GM18868 (cell line): Measurements from ENCODE around the gene CLEC18A.
"Not testable (repeated sequence)": the region's sequence is repeated elsewhere in the genome, so short reads cannot be mapped to it uniquely, and the experiment has no call there.

Experiments used
- ATAC-seq: cut with Tn5 transposase; IDR thresholded peaks from one replicate; pipeline ENCODE4 v1.9.1; 2021; ENCODE audit warnings: mild to moderate bottlenecking, moderate library complexity; ENCODE audit not compliant: unreplicated experiment

CLEC18A gene

GRCh38 chr16:69950411-69950810 is 723 bp upstream of the CLEC18A start:
- ATAC-seq, result not testable (repeated sequence)

- ATAC-seq, result not testable (repeated sequence)
Measured at GRCh38 chr16:69951672-69952031, 518 bp downstream of the CLEC18A start.

GRCh38 chr16:69952116-69952515 is 982 bp downstream of the CLEC18A start:
- not testable (repeated sequence) for ATAC-seq

DNA sequence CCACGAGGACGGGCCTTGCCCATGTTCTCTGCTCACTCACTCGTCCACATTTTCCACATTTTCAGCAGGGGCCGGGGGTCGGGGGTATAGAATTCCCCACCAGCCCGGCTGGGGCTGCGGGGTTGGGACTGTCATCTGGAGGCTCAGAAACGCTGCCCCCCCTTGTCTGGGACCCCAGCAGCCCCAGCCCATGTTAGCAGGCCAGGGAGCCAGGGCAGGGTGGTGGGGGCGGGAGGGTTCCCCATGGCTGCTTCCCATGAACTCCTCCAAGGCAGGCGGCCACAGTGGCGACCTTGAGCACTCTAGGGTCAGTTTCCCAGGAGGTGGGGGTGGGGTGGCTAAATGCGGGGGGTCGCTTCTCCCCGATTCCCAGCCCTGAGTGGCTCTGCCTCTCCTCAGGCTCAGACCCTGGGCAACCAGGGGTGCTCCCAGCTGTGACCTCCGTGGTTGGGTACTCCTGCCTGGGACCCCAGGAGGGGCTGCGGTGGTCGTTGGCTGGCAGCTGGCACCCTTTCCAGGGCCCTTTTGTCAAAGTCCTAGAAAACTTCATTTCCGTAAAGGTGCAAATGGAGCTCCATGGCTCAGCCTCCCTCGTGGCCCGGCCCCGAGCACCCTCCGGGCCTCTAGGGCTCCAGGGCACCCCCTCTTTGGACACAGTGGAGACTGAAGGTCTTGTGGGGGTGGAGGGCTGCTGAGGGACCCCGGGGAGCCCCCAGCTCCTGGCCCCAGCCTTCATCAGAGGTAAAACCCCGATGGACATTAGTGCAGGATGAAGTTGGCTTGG is 1.6 kb downstream of the CLEC18A start:
- not testable (repeated sequence) for ATAC-seq

GRCh38 chr16:69954241-69954640 is 3.1 kb downstream of the CLEC18A start:
- not testable (repeated sequence) for ATAC-seq

DNA sequence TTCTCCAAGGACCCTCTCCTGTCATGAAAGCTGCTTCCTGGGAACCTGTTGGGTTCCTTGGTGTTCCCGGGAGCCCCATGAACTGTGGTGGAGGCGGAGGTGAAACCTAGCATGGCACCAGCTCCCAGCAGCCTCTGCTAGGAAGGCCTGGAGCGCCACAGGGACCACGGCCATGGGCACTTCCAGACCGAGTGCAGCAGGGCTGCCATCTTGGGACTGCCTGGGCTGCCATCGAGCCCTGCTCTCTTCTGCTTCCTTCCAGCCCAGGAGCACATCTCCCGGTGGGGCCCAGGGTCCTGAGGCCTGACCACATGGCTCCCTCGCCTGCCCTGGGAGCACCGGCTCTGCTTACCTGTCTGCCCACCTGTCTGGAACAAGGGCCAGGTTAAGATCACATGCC is 12.2 kb downstream of the CLEC18A start:
- ATAC-seq, result not testable (repeated sequence)

- not testable (repeated sequence) for ATAC-seq
Measured at GRCh38 chr16:69964960-69965660, 14.0 kb downstream of the CLEC18A start.

GRCh38 chr16:69965661-69966054 is 14.5 kb downstream of the CLEC18A start:
- ATAC-seq, result not testable (repeated sequence)

- ATAC-seq, result not testable (repeated sequence)
Measured at GRCh38 chr16:69967688-69968087, 16.6 kb downstream of the CLEC18A start.

- ATAC-seq, result not testable (repeated sequence)
Measured at GRCh38 chr16:69968125-69968524, 17.0 kb downstream of the CLEC18A start.

DNA sequence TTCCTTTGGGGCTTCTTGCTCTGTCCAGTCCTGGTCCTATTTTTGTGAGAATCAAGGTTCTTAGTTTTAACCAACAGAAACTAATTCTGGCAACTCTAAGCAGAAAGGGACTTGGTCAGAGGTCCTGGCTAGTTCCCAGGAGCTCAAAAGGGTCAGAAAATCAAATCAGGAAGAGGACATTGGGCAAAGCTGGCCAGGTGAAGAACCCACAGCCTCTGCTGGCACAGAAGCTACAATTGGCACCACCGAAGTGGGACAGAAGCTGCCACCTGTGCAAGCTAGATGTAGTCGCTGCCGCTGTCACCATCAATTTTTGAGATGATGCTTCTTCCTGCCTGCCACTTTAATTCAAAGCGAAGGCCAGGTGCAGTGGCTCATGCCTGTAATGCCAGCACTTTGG is 18.5 kb downstream of the CLEC18A start:
- ATAC-seq, result not testable (repeated sequence)

GRCh38 chr16:69972120-69972519 is 21.0 kb downstream of the CLEC18A start:
- not testable (repeated sequence) for ATAC-seq

- not testable (repeated sequence) for ATAC-seq
Measured at GRCh38 chr16:69972935-69973334, 21.8 kb downstream of the CLEC18A start.

GRCh38 chr16:69985196-69985595 is 34.1 kb downstream of the CLEC18A start:
- not testable (repeated sequence) for ATAC-seq

DNA sequence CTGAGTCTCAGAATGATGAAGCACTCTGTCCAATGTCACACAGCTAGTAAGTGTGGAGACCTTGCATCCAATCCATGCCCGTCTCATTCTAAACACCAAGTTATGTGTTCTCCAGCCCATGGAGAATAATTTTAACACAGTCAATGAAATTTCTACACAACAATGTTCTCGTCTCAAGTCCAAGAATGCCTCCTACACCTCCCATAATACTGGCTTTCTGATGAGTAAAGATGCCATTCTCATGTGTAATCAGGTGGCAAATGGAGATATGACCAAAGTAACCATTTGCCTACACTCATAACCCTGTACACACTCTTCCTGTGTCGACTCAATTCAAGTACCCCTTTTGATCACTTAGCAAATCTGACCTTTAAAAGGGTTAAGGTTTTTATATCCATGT is 46.8 kb downstream of the CLEC18A start:
- ATAC-seq, result not testable (repeated sequence)

- ATAC-seq, result not testable (repeated sequence)
Measured at GRCh38 chr16:69999801-70000200, 48.7 kb downstream of the CLEC18A start.

GRCh38 chr16:70003511-70003910 is 52.4 kb downstream of the CLEC18A start:
- not testable (repeated sequence) for ATAC-seq

DNA sequence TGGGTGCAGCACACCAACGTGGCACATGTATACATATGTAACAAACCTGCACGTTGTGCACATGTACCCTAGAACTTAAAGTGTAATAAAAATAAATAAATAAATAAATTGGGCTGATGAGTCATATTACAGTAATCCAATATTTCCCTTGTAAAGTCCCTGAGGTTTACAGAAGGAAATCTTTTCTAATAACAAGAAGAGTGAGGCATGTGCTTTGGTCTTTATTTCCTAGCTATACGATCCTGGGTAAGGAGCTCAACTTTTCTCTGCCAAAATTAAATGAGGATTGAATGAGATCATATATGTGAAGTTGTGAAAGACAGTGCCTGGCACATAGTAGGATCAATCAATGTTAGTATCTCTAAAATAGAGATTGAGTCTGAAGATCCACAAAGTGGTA is 57.5 kb downstream of the CLEC18A start:
- not testable (repeated sequence) for ATAC-seq

DNA sequence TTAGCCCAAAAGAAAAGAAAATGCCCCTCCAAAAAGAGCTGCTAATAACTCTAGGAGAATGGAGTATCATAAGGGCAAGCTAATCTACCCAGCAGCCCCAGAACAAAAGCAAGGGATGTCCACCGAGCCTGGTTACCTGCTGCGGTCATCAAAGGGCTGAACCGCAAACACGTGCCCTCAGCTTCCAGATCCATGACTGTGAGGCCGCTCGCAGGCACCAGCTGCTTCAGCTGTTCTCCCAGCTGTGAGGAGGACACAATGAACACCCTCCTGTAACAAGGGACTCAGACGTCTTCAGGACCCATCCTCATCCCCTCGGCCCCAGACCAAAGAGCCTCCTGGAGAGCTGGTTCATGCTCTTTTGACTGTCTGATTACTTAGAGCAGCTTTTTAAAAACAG is 59.5 kb downstream of the CLEC18A start:
- not testable (repeated sequence) for ATAC-seq

GRCh38 chr16:70011120-70011519 is 60.0 kb downstream of the CLEC18A start:
- ATAC-seq, result not testable (repeated sequence)

- not testable (repeated sequence) for ATAC-seq
Measured at GRCh38 chr16:70012354-70012753, 61.2 kb downstream of the CLEC18A start.

DNA sequence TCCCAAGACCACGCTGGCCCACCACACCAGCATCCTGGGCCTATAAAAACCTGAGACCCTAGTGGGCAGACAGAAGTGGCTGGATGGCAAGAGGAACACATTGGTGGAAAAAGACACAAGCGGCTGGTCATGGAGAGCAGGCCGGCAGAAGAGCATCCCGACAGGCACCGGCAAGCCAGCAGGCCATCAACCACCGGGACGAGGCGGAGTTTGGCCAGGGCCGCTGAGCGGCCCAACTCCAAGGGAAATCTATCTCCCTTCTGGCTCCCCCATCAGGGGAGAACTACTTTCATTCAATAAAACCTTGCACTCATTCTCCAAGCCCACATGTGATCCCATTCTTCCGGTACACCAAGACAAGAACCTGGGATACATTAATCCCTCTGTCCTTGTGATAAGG is 61.8 kb downstream of the CLEC18A start:
- ATAC-seq, result not testable (repeated sequence)
